Activated CD8-positive, alpha-beta memory T cell treated with anti-CD3 and anti-CD28 coated beads, Interleukin-2, amount 50 U/mL, for 24 hours (primary cell): Measurements from ENCODE around the gene SCG2.

ENCODE experiments used
- DNase-seq: peaks from one replicate; pipeline ENCODE4 v3.0.0-alpha.2; 2020; ENCODE audit errors: extremely low read depth

Gene SCG2

GRCh38 chr2:223570784-223571183 is 31.4 kb downstream of the SCG2 start:
- DNase-seq: no peak

- no peak for DNase-seq
Observed at GRCh38 chr2:223566396-223566795, 35.8 kb downstream of the SCG2 start.

- no peak for DNase-seq
Observed at GRCh38 chr2:223563462-223563861, 38.7 kb downstream of the SCG2 start.

GRCh38 chr2:223562078-223562477 is 40.1 kb downstream of the SCG2 start:
- no peak for DNase-seq

- DNase-seq: no peak
Observed at GRCh38 chr2:223560749-223561435, 41.3 kb downstream of the SCG2 start.

DNA sequence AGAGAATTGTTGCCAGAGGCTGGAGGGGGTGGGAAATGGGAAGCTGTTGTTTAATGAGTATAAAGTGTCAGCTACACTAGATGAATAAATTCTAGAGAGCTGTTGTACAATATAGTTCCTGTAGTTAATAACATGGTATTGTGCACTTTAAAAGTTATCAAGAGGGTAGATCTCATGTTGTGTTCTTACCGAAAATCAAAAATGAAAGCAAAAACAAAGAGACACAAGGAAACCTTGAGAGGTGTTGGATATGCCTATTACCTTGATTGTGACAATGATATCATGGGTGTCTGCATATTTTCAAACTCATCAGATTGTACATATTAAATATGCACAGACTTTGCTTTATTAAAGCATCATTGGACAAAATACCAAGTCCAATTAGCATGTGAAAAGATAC is 43.2 kb downstream of the SCG2 start:
- DNase-seq: no peak

DNA sequence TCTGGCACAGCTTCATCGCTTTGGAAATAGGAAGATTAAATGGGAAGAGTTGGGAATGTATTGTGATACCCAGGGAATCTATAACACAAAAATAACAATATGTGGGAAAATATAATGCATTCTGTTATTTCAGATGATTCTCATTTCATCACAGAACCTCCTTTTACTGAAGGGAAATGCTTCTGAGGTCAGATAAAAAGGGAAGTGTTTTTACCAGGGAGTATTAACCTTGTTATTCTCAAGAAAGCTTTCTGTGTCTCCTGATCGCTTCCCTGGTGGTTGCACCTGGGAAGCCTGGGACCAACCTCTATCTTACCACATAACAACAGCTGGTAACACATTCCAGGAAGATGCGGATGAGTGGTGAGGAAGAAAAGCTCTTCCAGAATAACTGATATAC is 47.2 kb downstream of the SCG2 start:
- no peak for DNase-seq

GRCh38 chr2:223549215-223549614 is 52.9 kb downstream of the SCG2 start:
- no peak for DNase-seq

GRCh38 chr2:223548194-223548593 is 54.0 kb downstream of the SCG2 start:
- DNase-seq: no peak
